ENCODE data around the gene RPGRIP1L. TPM values are rescaled to one million over a fixed set of nuclear protein-coding genes. Genes with fewer than 3 reads are reported as not detected.

RPGRIP1L gene
- total RNA-seq, 1 experiment from 2014 or later: 16.1 TPM

- Histone ChIP-seq H3K36me3 (ENCODE audit: control insufficient read depth, insufficient read depth, low read length) (no peaks in the 10 kb centered on the region), H3K4me3 (ENCODE audit: low read depth, low read length) (no peak overlapping the region), H3K9me3 (no peaks in the 10 kb centered on the region; the same call in 1 of the 2 replicates), H3K27me3 (replicated peaks; ENCODE audit: control insufficient read depth, insufficient read depth, low read length) (no peaks in the 10 kb centered on the region), H3K4me1 (peaks cover 17% of the 10 kb centered on the region)
- intact Hi-C loops (cut with micrococcal nuclease; ENCODE audit: unreplicated experiment): no loop called here
- POLR2A ChIA-PET: no interaction called here
- no peak for DNase-seq
- TF ChIP-seq, protein P1, sequence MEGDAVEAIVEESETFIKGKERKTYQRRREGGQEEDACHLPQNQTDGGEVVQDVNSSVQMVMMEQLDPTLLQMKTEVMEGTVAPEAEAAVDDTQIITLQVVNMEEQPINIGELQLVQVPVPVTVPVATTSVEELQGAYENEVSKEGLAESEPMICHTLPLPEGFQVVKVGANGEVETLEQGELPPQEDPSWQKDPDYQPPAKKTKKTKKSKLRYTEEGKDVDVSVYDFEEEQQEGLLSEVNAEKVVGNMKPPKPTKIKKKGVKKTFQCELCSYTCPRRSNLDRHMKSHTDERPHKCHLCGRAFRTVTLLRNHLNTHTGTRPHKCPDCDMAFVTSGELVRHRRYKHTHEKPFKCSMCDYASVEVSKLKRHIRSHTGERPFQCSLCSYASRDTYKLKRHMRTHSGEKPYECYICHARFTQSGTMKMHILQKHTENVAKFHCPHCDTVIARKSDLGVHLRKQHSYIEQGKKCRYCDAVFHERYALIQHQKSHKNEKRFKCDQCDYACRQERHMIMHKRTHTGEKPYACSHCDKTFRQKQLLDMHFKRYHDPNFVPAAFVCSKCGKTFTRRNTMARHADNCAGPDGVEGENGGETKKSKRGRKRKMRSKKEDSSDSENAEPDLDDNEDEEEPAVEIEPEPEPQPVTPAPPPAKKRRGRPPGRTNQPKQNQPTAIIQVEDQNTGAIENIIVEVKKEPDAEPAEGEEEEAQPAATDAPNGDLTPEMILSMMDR (IDR thresholded peaks at IDR 0.05; ENCODE audit: insufficient read depth in 1 of 2, low read depth in 1 of 2, low read length in 1 of 2, severe bottlenecking in 1 of 2, unreplicated experiment in 1 of 2): no peak
- Mint-ChIP-seq H3K4me3 (ENCODE audit: unreplicated experiment) (no peak overlapping the region), H3K4me1 (ENCODE audit: low read depth, unreplicated experiment) (peaks cover 15% of the 10 kb centered on the region), H3K27me3 (ENCODE audit: insufficient read depth, unreplicated experiment) (no peaks in the 10 kb centered on the region), H3K9me3 (ENCODE audit: unreplicated experiment) (no peaks in the 10 kb centered on the region), H3K27ac (ENCODE audit: unreplicated experiment) (no peak overlapping the region), H3K36me3 (ENCODE audit: insufficient read depth, unreplicated experiment) (no peaks in the 10 kb centered on the region)
- CTCF ChIA-PET: no interaction called here
- no TSS peak for BruUV-seq (replicated peaks)
These were observed 74.5 kb downstream of the RPGRIP1L start for GRCh38 chr16:53629151-53629550.

- TF ChIP-seq, protein P1 (IDR thresholded peaks at IDR 0.05; ENCODE audit: insufficient read depth in 1 of 2, low read depth in 1 of 2, low read length in 1 of 2, severe bottlenecking in 1 of 2, unreplicated experiment in 1 of 2): no peak
- Mint-ChIP-seq H3K27me3 (ENCODE audit: insufficient read depth, unreplicated experiment) (no peaks in the 10 kb centered on the region), H3K4me3 (ENCODE audit: unreplicated experiment) (no peak overlapping the region), H3K4me1 (ENCODE audit: low read depth, unreplicated experiment) (peaks cover 31% of the 10 kb centered on the region), H3K27ac (ENCODE audit: unreplicated experiment) (peak overlapping the region; percentile 76), H3K36me3 (ENCODE audit: insufficient read depth, unreplicated experiment) (no peaks in the 10 kb centered on the region), H3K9me3 (ENCODE audit: unreplicated experiment) (no peaks in the 10 kb centered on the region)
- H3K9me3 ChIP-seq: no peaks in the 10 kb centered on the region
- no TSS peak for BruUV-seq (replicated peaks)
- ChIA-PET CTCF (no interaction called here), POLR2A (no interaction called here)
- intact Hi-C loops (cut with micrococcal nuclease; ENCODE audit: unreplicated experiment): no loop called here
- no peaks in the 10 kb centered on the region for H3K27me3 ChIP-seq (replicated peaks; ENCODE audit: control insufficient read depth, insufficient read depth, low read length)
- H3K36me3 ChIP-seq (ENCODE audit: control insufficient read depth, insufficient read depth, low read length): no peaks in the 10 kb centered on the region
- H3K4me3 ChIP-seq (ENCODE audit: low read depth, low read length): no peak overlapping the region
- peaks cover 17% of the 10 kb centered on the region for H3K4me1 ChIP-seq
- DNase-seq: no peak
These were observed 76.8 kb downstream of the RPGRIP1L start for GRCh38 chr16:53626811-53627210.

DNA sequence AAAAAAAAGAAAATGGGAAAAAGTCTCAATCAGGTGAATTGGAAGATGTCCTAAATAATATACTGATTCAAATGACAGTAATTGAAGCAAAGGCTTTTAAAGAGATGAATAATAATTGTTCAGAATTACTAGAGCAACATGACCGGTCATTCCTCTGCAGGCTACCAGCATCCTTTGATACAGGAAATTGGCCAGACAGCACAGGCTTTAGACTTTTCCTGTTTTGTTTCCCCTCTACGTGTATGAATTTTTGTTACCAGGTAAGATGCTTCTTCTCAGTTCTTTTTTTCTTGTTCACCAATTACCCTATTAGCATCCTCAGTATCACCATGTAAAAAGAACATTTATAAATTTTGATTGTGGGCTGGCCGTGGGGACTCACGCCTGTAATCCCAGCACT lies 77.5 kb downstream of the RPGRIP1L start:
- no peak for DNase-seq
- Histone ChIP-seq H3K4me1 (peaks cover 17% of the 10 kb centered on the region), H3K4me3 (ENCODE audit: low read depth, low read length) (no peak overlapping the region), H3K9me3 (no peaks in the 10 kb centered on the region), H3K27me3 (replicated peaks; ENCODE audit: control insufficient read depth, insufficient read depth, low read length) (no peaks in the 10 kb centered on the region), H3K36me3 (ENCODE audit: control insufficient read depth, insufficient read depth, low read length) (no peaks in the 10 kb centered on the region)
- ChIA-PET CTCF (no interaction called here), POLR2A (no interaction called here)
- intact Hi-C loops (cut with micrococcal nuclease; ENCODE audit: unreplicated experiment): no loop called here
- TF ChIP-seq, protein P1 (IDR thresholded peaks at IDR 0.05; ENCODE audit: insufficient read depth in 1 of 2, low read depth in 1 of 2, low read length in 1 of 2, severe bottlenecking in 1 of 2, unreplicated experiment in 1 of 2): no peak
- no peaks in the 10 kb centered on the region for H3K27me3 Mint-ChIP-seq (ENCODE audit: insufficient read depth, unreplicated experiment)
- no TSS peak for BruUV-seq (replicated peaks)
- no peaks in the 10 kb centered on the region for H3K9me3 Mint-ChIP-seq (ENCODE audit: unreplicated experiment)
- peak overlapping the region; percentile 25 for H3K4me3 Mint-ChIP-seq (ENCODE audit: unreplicated experiment)
- peak overlapping the region; percentile 76 for H3K27ac Mint-ChIP-seq (ENCODE audit: unreplicated experiment)
- no peaks in the 10 kb centered on the region for H3K36me3 Mint-ChIP-seq (ENCODE audit: insufficient read depth, unreplicated experiment)
- peaks cover 31% of the 10 kb centered on the region for H3K4me1 Mint-ChIP-seq (ENCODE audit: low read depth, unreplicated experiment)
